HepG2 (cell line): ENCODE data around the gene SPTSSB. TPM values are rescaled to one million over a fixed set of nuclear protein-coding genes. Genes with fewer than 3 reads are reported as not detected.

ENCODE experiments used
- ATAC-seq: fragments of 200-7000 bp; cut with Tn5 transposase; 3 replicates; pipeline ENCODE4 v1.9.1; 2020; ENCODE audit warnings: mild to moderate bottlenecking, moderate library complexity
- BruUV-seq: library from RNA; stranded (reverse); fragments of 400-500 nt; replicated peaks from 2 replicates; lab custom pipeline; 2021; lab: Mats Ljungman, UMichigan
- CTCF ChIA-PET: fragments of 300-600 bp; formaldehyde crosslinking; extraction: SDS; loops from one replicate; lab custom pipeline; 2021; ENCODE audit warnings: low total read pairs, inconsistent platforms, low intra/inter-chr PET ratio; lab: Yijun Ruan, JAX
- POLR2A ChIA-PET: fragments of 350-600 bp; sonication (Branson Sonifier 250); formaldehyde crosslinking; loops from one replicate; lab custom pipeline; 2020; ENCODE audit warnings: antibody characterized with exemption, inconsistent platforms; lab: Yijun Ruan, JAX
- DNase-seq: peaks from one replicate; pipeline ENCODE4 v3.0.0-alpha.2; 2015; ENCODE audit warnings: low spot score
- FAIRE-seq: peaks from 3 replicates; lab custom pipeline; 2011; peaks lifted over from hg19 to GRCh38; lab: Jason Lieb, UNC
- H2AFZ ChIP-seq: one replicate; pipeline ENCODE4 v1.6.1; 2011; ENCODE audit warnings: low read length, inconsistent platforms
- H3K27ac ChIP-seq: fragments of 300-600 bp; 3 replicates; pipeline ENCODE4 v1.8.0; 2011; ENCODE audit warnings: mixed run types, mild to moderate bottlenecking, mixed read lengths, low read length, inconsistent platforms; ENCODE audit not compliant: insufficient read depth; ENCODE audit errors: extremely low read length
- H3K27me3 ChIP-seq, 2 experiments: fragments of 200-600 bp in 1 of 2; 2 replicates in 1 of 2; 3 replicates in 1 of 2; pipeline versions ENCODE4 v1.6.0 to v1.8.0; 2011; ENCODE audit warnings: low read length in 2 of 2, mild to moderate bottlenecking in 2 of 2, moderate library complexity in 2 of 2, inconsistent platforms in 1 of 2; ENCODE audit not compliant: insufficient read depth in 2 of 2, control insufficient read depth in 1 of 2
- H3K36me3 ChIP-seq, 2 experiments: fragments of 200-600 bp in 1 of 2; replicated peaks in 1 of 2; 2 replicates in 1 of 2; 3 replicates in 1 of 2; pipeline versions ENCODE4 v1.5.1 to v1.8.0; 2011; ENCODE audit warnings: low read length in 2 of 2, inconsistent platforms in 1 of 2; ENCODE audit not compliant: insufficient read depth in 2 of 2, control insufficient read depth in 1 of 2
- H3K4me1 ChIP-seq: 2 replicates; pipeline ENCODE4 v1.5.1; 2012; ENCODE audit warnings: low read length, inconsistent platforms; ENCODE audit not compliant: insufficient read depth
- H3K4me2 ChIP-seq: 2 replicates; pipeline ENCODE4 v1.6.0; 2011; ENCODE audit warnings: low read depth, low read length, inconsistent platforms
- H3K4me3 ChIP-seq, 3 experiments: fragments of 200-600 bp in 1 of 3; sonication (generic), shearing (Covaris generic) in 1 of 3; replicated peaks in 1 of 3; 2 replicates each; pipeline ENCODE4 v1.5.1; 2011 to 2016; ENCODE audit warnings: low read length in 3 of 3, inconsistent platforms in 2 of 3, low read depth in 2 of 3, mild to moderate bottlenecking in 2 of 3, control low read depth in 1 of 3, mixed read lengths in 1 of 3; ENCODE audit not compliant: insufficient read depth in 1 of 3
- H3K79me2 ChIP-seq: one replicate; pipeline ENCODE4 v1.6.1; 2011; ENCODE audit warnings: low read length, inconsistent platforms; ENCODE audit not compliant: insufficient read depth
- H3K9ac ChIP-seq: 2 replicates; pipeline ENCODE4 v1.6.0; 2011; ENCODE audit warnings: mild to moderate bottlenecking, low read depth, low read length, inconsistent platforms; ENCODE audit not compliant: insufficient read depth
- H3K9me3 ChIP-seq: 2 replicates; pipeline ENCODE4 v1.5.1; 2012; ENCODE audit warnings: mild to moderate bottlenecking, low read length
- H4K20me1 ChIP-seq: 2 replicates; pipeline ENCODE4 v1.6.0; 2011; ENCODE audit warnings: inconsistent platforms, mild to moderate bottlenecking, low read length, moderate library complexity; ENCODE audit not compliant: insufficient read depth
- CSRNP1 ChIP-seq: sonication (generic); formaldehyde crosslinking; IDR thresholded peaks from 2 replicates; pipeline ENCODE4 v1.8.1; 2023; ENCODE audit warnings: mild to moderate bottlenecking, missing genetic modification reagents
- MAF1 ChIP-seq: sonication (generic); formaldehyde crosslinking; IDR thresholded peaks from 2 replicates; pipeline ENCODE4 v1.5.0; 2020; ENCODE audit warnings: missing genetic modification reagents, borderline replicate concordance
- MAFG ChIP-seq: sonication (generic); formaldehyde crosslinking; IDR thresholded peaks from 2 replicates; pipeline ENCODE4 v1.5.1; 2020; ENCODE audit warnings: mild to moderate bottlenecking, missing genetic modification reagents
- RFX1 ChIP-seq: fragments of 450-650 bp; IDR thresholded peaks from 2 replicates; pipeline ENCODE4 v1.6.1; 2017
- TRIM24 ChIP-seq: sonication (generic); formaldehyde crosslinking; IDR thresholded peaks from 2 replicates; pipeline ENCODE4 v1.8.0; 2022; ENCODE audit warnings: mild to moderate bottlenecking, missing genetic modification reagents
- WGBS: methylation state at CpG from one replicate; pipeline ENCODE4 v1.1.6; 2017; ENCODE audit warnings: low lambda C conversion rate; 5-methylcytosine and 5-hydroxymethylcytosine counted together
- in situ Hi-C: cut with HindIII; loops from 2 replicates; pipeline ENCODE4 v1.10.0; 2017; ENCODE audit warnings: low pct_unique_long_range_greater_than_20kb; ENCODE audit not compliant: extremely low pct_ligation_motif_present
- intact Hi-C: fragments of 100-400 bp; cut with micrococcal nuclease; formaldehyde crosslinking; loops from one replicate; pipeline ENCODE4 v1.10.0; 2022; ENCODE audit not compliant: unreplicated experiment
- polyA plus RNA-seq, 8 experiments: library from polyadenylated mRNA; depleted of rRNA in 3 of 8; stranded (reverse) in 7 of 8; unstranded in 1 of 8; fragments of >200 nt; fragmentation: Illumina TruSeq in 4 of 8; extraction: Trizol in 4 of 8; gene quantifications; 2 replicates each; pipeline versions ENCODE4 v1.2.1 to v1.2.3, GENCODE V29; 2011 to 2016; ENCODE audit warnings: low read depth in 4 of 8, missing spikeins in 1 of 8, mixed read lengths in 1 of 8; ENCODE audit not compliant: insufficient read depth in 1 of 8
- total RNA-seq, 5 experiments: library from RNA; depleted of rRNA; stranded (reverse); fragments of >200 nt; fragmentation: Illumina TruSeq; extraction: Trizol; gene quantifications; 2 replicates each; pipeline ENCODE4 v1.2.3, GENCODE V29; 2016; ENCODE audit warnings: low read depth in 1 of 5

SPTSSB gene
- total and polyA plus RNA-seq, 2 of the 13 experiments (the other 11 are each of a cell fraction or from before 2014, with no cell fraction given): 0.51 to 2.4 TPM

GRCh38 chr3:161419555-161420333 is 48.4 kb upstream of the SPTSSB start:
- no peak overlapping the region for H3K4me3 ChIP-seq
- H3K27me3 ChIP-seq: peaks cover 2 to 5% of the 10 kb centered on the region in 2 experiments; a peak in 2 of 5 replicates
- FAIRE-seq (no peak), ATAC-seq (no peak), DNase-seq (no peak)
- CTCF ChIA-PET: interaction anchor here (2.7 kb wide), 1 partner anchor 146 kb away, joined by 13 read pairs; no protein-coding TSS in a partner anchor
- intact Hi-C loops (loop anchor here (1.0 to 10.0 kb wide), 7 partner anchors 146 to 855 kb away; partner anchors contain the start of gene KPNA4), in situ Hi-C loops (loop anchor here (5.0 to 10.0 kb wide), 3 partner anchors 322 to 715 kb away; no protein-coding TSS in a partner anchor)
- H3K9me3 ChIP-seq: no peaks in the 10 kb centered on the region
- TF ChIP-seq CSRNP1 (no peak), MAFG (no peak), MAF1 (CRISPR knock-in tag) (no peak)
- BruUV-seq: no TSS peak
- WGBS: 95% methylated on average over 3 of the region's 3 CpGs
- no peaks in the 10 kb centered on the region for H3K36me3 ChIP-seq
- no peak overlapping the region for H3K4me2 ChIP-seq
- POLR2A ChIA-PET: no interaction called here
- H3K27ac ChIP-seq: no peak overlapping the region
- H3K79me2 ChIP-seq: no peaks in the 10 kb centered on the region
- no peak overlapping the region for H3K9ac ChIP-seq
- no peaks in the 10 kb centered on the region for H4K20me1 ChIP-seq
- H3K4me1 ChIP-seq: peaks cover 55% of the 10 kb centered on the region
- H2AFZ ChIP-seq: no peak overlapping the region

- DNase-seq: no peak
- in situ Hi-C loops: no loop called here
- BruUV-seq: no TSS peak
- H3K9me3 ChIP-seq: no peaks in the 10 kb centered on the region
- WGBS: 5% methylated on average over 1 of the region's 1 CpG
- ChIA-PET CTCF (no interaction called here), POLR2A (no interaction called here)
- FAIRE-seq: no peak
- intact Hi-C loops: no loop called here
- no peak overlapping the region for H3K27ac ChIP-seq
- no peak overlapping the region for H3K4me2 ChIP-seq
- H3K79me2 ChIP-seq: no peaks in the 10 kb centered on the region
- H3K9ac ChIP-seq: no peak overlapping the region
- no peak for ATAC-seq
- peaks cover 47% of the 10 kb centered on the region for H3K4me1 ChIP-seq
- H3K36me3 ChIP-seq: no peaks in the 10 kb centered on the region
- H2AFZ ChIP-seq: no peak overlapping the region
- no peak overlapping the region for H3K4me3 ChIP-seq
- no peaks in the 10 kb centered on the region for H4K20me1 ChIP-seq
- no peak for TF ChIP-seq TRIM24 (CRISPR knock-in tag)
- peak; percentile 9; the same call in 1 of the 2 replicates for TF ChIP-seq RFX1
- H3K27me3 ChIP-seq: peaks cover 4 to 12% of the 10 kb centered on the region in 2 experiments; a peak in 2 of 5 replicates
These were observed 44.4 kb upstream of the SPTSSB start for GRCh38 chr3:161415506-161416231.
